GM23248 (cell line): ENCODE results near the gene SARNP. TPM values are rescaled to one million over a fixed set of nuclear protein-coding genes. Genes with fewer than 3 reads are reported as not detected.

ENCODE experiments used
- DNase-seq: peaks from one replicate; pipeline ENCODE4 v3.0.0-alpha.2; 2015
- H2AFZ ChIP-seq: fragments of 200-600 bp; sonication (generic); 2 replicates; pipeline ENCODE4 v1.6.1; 2016; ENCODE audit warnings: antibody characterized with exemption
- H3F3A ChIP-seq: fragments of 200-600 bp; sonication (generic); 2 replicates; pipeline ENCODE4 v1.6.1; 2016; ENCODE audit warnings: mild to moderate bottlenecking, antibody characterized with exemption, mixed run types; ENCODE audit not compliant: insufficient read depth
- H3K27ac ChIP-seq: fragments of 200-600 bp; sonication (generic); 2 replicates; pipeline ENCODE4 v1.5.1; 2016; ENCODE audit warnings: mild to moderate bottlenecking
- H3K27me3 ChIP-seq: fragments of 200-600 bp; sonication (generic); replicated peaks from 2 replicates; pipeline ENCODE4 v1.6.1; 2016; ENCODE audit warnings: mild to moderate bottlenecking; ENCODE audit not compliant: insufficient read depth
- H3K36me3 ChIP-seq: fragments of 200-600 bp; sonication (generic); 2 replicates; pipeline ENCODE4 v1.6.1; 2016; ENCODE audit warnings: low read depth, mild to moderate bottlenecking
- H3K4me1 ChIP-seq: fragments of 200-600 bp; sonication (generic); 2 replicates; pipeline ENCODE4 v1.6.1; 2016; ENCODE audit warnings: mild to moderate bottlenecking; ENCODE audit not compliant: insufficient read depth
- H3K4me2 ChIP-seq: fragments of 200-600 bp; sonication (generic); one replicate; pipeline ENCODE4 v1.6.1; 2016; ENCODE audit warnings: mild to moderate bottlenecking; ENCODE audit not compliant: unreplicated experiment
- H3K4me3 ChIP-seq: fragments of 200-600 bp; sonication (generic); 2 replicates; pipeline ENCODE4 v1.5.1; 2016; ENCODE audit warnings: mild to moderate bottlenecking
- H3K79me2 ChIP-seq: fragments of 200-600 bp; sonication (generic); 2 replicates; pipeline ENCODE4 v1.6.1; 2016; ENCODE audit warnings: mild to moderate bottlenecking; ENCODE audit not compliant: insufficient read depth
- H3K9ac ChIP-seq: fragments of 200-600 bp; sonication (generic); 2 replicates; pipeline ENCODE4 v1.6.1; 2016; ENCODE audit warnings: mild to moderate bottlenecking
- H3K9me2 ChIP-seq: fragments of 200-600 bp; sonication (generic); 2 replicates; pipeline ENCODE4 v1.6.1; 2016; ENCODE audit warnings: mixed run types, mild to moderate bottlenecking, moderate library complexity; ENCODE audit not compliant: insufficient read depth
- H3K9me3 ChIP-seq: fragments of 200-600 bp; sonication (generic); one replicate; pipeline ENCODE4 v1.6.1; 2017; ENCODE audit warnings: low read depth
- H4K20me1 ChIP-seq: fragments of 200-600 bp; sonication (generic); 2 replicates; pipeline ENCODE4 v1.6.0; 2016; ENCODE audit not compliant: insufficient read depth
- EZH2 ChIP-seq: fragments of 200-600 bp; sonication (generic); IDR thresholded peaks from 2 replicates; pipeline ENCODE4 v1.6.1; 2018; ENCODE audit warnings: antibody characterized with exemption, mild to moderate bottlenecking; ENCODE audit not compliant: insufficient read depth, poor library complexity, severe bottlenecking
- EZH2phosphoT487 ChIP-seq: fragments of 200-600 bp; sonication (generic); IDR thresholded peaks from 2 replicates; pipeline ENCODE4 v1.6.1; 2018; ENCODE audit warnings: antibody characterized with exemption, moderate library complexity, mild to moderate bottlenecking, low read depth; ENCODE audit not compliant: insufficient read depth
- WGBS, 2 experiments: methylation state at CpG; one replicate each; pipeline ENCODE4 v1.1.6; 2015 to 2017; ENCODE audit warnings: low lambda C conversion rate in 2 of 2, low coverage in 1 of 2; ENCODE audit errors: missing lambda C conversion rate in 2 of 2; 5-methylcytosine and 5-hydroxymethylcytosine counted together
- in situ Hi-C: fragments of 300-500 bp; cut with MboI; formaldehyde crosslinking; loops from 2 replicates; pipeline ENCODE4 v1.15.0; 2020
- polyA plus RNA-seq: library from polyadenylated mRNA; unstranded; fragments of >200 nt; fragmentation: Nextera tagmentation; extraction: Ambion mirVana; gene quantifications from 2 replicates; pipeline ENCODE4 v1.2.1, GENCODE V29; 2016
- total RNA-seq: library from RNA; depleted of rRNA; stranded (reverse); fragments of >200 nt; shearing (Covaris generic); gene quantifications from 2 replicates; pipeline ENCODE4 v1.2.3, GENCODE V29; 2014

Gene SARNP
- total and polyA plus RNA-seq, 2 experiments from 2014 or later, result 53.6 to 131 TPM

DNA sequence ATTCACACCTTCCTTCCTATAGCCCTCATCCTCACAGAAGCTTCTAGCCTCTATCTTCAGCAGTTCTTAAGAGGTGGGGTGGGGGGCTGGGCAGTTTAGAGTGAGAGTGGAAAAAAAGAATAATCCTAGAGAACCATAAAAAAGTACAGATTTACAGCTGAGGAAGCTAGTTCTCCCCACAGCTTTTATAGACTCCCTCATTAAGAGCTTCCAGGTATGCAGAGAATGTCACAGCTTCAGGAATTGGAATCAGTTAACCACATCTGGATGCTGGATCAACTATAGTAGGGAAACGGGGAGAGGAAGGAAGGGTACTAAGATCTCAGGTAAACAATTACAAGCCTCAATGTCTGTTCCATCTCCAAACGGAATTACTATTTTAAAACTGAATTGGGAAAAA lies 62.3 kb downstream of the SARNP start:
- Histone ChIP-seq H3K79me2 (peaks cover 4% of the 10 kb centered on the region; the same call in 1 of the 2 replicates), H3K9ac (no peak overlapping the region), H3K36me3 (peaks cover 52% of the 10 kb centered on the region), H3K9me2 (no peaks in the 10 kb centered on the region), H3K27ac (no peak overlapping the region), H3K27me3 (no peaks in the 10 kb centered on the region), H3K4me1 (no peaks in the 10 kb centered on the region), H3K9me3 (no peaks in the 10 kb centered on the region), H3K4me2 (no peak overlapping the region), H2AFZ (no peak overlapping the region), H3K4me3 (no peak overlapping the region), H3F3A (peaks cover 9% of the 10 kb centered on the region; the same call in 1 of the 2 replicates), H4K20me1 (no peaks in the 10 kb centered on the region)
- WGBS, 2 experiments, result 95 to 100% methylated on average over 2 of the region's 2 CpGs
- no peak for DNase-seq
- in situ Hi-C loops, result no loop called here
- TF ChIP-seq EZH2phosphoT487, result no peak
- no peak for TF ChIP-seq EZH2

DNA sequence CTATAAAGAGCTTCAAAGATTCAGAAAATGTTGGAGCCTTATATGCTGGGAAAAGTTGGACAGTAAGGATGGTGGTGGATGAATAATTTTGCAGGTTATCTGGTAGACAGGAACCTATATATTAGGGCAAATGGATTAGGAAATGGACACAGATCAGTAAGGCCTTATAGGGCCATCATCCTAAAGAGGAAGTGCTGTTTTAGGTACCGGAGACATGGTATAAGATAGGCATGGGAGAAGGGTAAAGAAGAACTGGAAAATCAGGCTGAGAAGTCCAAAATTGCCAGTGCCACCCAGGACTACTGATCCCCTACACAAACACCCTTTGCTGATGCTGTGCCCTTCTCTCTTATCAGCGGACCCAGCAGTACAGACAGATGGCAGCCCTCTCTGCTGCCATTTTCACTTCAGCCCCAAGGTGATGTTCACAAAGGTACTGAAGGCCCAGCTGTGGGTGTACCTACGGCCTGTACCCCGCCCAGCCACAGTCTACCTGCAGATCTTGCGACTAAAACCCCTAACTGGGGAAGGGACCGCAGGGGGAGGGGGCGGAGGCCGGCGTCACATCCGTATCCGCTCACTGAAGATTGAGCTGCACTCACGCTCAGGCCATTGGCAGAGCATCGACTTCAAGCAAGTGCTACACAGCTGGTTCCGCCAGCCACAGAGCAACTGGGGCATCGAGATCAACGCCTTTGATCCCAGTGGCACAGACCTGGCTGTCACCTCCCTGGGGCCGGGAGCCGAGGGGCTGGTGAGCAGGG lies 69.1 kb downstream of the SARNP start:
- DNase-seq, result no peak
- in situ Hi-C loops, result no loop called here

DNA sequence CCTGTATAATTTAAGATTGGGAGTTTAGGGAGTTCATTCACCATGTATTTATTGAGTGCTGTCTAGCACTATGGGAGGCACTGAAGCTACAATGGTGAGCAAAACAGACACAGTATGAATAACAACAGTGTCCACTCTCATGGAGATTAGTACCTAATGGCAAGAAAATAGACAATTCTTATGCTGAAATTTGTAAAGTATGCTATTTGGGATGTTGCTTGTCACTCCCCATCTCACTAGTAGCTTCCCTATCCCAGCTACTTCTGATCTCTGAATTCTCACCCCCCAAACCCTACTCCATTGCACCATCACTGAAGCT lies 70.7 kb downstream of the SARNP start:
- Histone ChIP-seq H2AFZ (no peak overlapping the region), H3K27me3 (no peaks in the 10 kb centered on the region), H3K9ac (no peak overlapping the region), H3K9me3 (no peaks in the 10 kb centered on the region), H3K4me3 (no peak overlapping the region), H3K4me2 (no peak overlapping the region), H3F3A (peaks cover 26% of the 10 kb centered on the region), H3K4me1 (peaks cover 31% of the 10 kb centered on the region), H3K36me3 (no peaks in the 10 kb centered on the region), H4K20me1 (no peaks in the 10 kb centered on the region), H3K9me2 (no peaks in the 10 kb centered on the region), H3K79me2 (0 out of 2 replicates have a peak, but pooled peaks cover 3% of the 10 kb centered on the region), H3K27ac (0 out of 2 replicates have a peak overlapping the region, but pooled peaks have one; percentile 21)
- no peak for DNase-seq
- TF ChIP-seq EZH2 (no peak), EZH2phosphoT487 (no peak)
- in situ Hi-C loops, result no loop called here

More for the DNA sequence above, 69.1 kb downstream of the SARNP start:
- H3K27ac ChIP-seq, result no peak overlapping the region
- peaks cover 11% of the 10 kb centered on the region; the same call in 1 of the 2 replicates for H3K36me3 ChIP-seq
- 0 out of 2 replicates have a peak, but pooled peaks cover 3% of the 10 kb centered on the region for H3K79me2 ChIP-seq
- peaks cover 26% of the 10 kb centered on the region for H3F3A ChIP-seq
- no peaks in the 10 kb centered on the region for H3K9me3 ChIP-seq
- no peak overlapping the region for H3K4me3 ChIP-seq
- H3K9me2 ChIP-seq, result no peaks in the 10 kb centered on the region
- H2AFZ ChIP-seq, result no peak overlapping the region
- H3K4me1 ChIP-seq, result peaks cover 27% of the 10 kb centered on the region
- no peak overlapping the region for H3K9ac ChIP-seq
- H3K27me3 ChIP-seq, result no peaks in the 10 kb centered on the region
- no peak overlapping the region for H3K4me2 ChIP-seq
- no peak for TF ChIP-seq EZH2
- no peak for TF ChIP-seq EZH2phosphoT487
- no peaks in the 10 kb centered on the region for H4K20me1 ChIP-seq
- WGBS, 2 experiments, result 89 to 90% methylated on average over 17 to 18 of the region's 18 CpGs

DNA sequence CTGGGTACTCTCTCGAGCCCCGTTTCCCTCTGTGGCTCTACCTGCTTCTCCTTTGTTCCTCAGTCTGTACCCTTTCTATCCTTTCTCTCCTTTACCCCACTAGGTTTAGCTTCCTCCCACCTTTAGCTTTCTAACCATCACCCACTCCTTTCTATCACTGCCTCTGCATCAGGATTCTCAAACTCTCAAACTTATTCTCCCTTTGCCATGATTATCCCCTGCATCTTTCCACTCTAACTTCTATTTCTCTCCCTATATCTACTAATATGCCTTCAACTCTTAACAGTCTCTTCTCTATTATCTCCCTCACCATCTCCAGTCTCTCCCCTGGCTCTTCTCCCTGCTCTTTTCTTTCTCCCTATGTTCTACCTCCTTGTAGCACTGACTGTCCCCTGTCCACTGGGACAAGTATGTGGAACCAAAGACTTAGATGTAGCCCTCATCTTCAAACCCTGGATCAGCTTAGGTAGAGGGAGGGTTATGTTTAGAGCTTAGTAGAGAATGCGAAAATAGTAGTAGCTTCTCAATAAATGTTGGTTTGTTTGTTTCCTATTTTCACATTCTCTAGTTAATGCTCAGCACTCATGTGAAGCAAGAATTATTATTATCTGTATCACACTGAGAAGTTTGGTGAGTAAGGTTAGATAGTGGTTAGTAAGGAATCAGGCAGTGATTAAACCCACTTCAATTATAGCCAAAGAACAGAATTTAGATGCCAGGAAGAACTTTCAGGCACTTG lies 71.2 kb downstream of the SARNP start:
- H4K20me1 ChIP-seq, result no peaks in the 10 kb centered on the region
- H3K36me3 ChIP-seq, result no peaks in the 10 kb centered on the region
- peaks cover 31% of the 10 kb centered on the region for H3K4me1 ChIP-seq
- WGBS, 2 experiments, result 38 to 50% methylated on average over 3 of the region's 3 CpGs
- H2AFZ ChIP-seq, result no peak overlapping the region
- 0 out of 2 replicates have a peak, but pooled peaks cover 3% of the 10 kb centered on the region for H3K79me2 ChIP-seq
- H3K9me3 ChIP-seq, result no peaks in the 10 kb centered on the region
- H3K4me2 ChIP-seq, result no peak overlapping the region
- DNase-seq, result peak; percentile 53
- TF ChIP-seq EZH2phosphoT487, result no peak
- H3K27ac ChIP-seq, result peak overlapping the region; percentile 21; the same call in 1 of the 2 replicates
- peaks cover 26% of the 10 kb centered on the region for H3F3A ChIP-seq
- no peaks in the 10 kb centered on the region for H3K9me2 ChIP-seq
- no peak overlapping the region for H3K4me3 ChIP-seq
- H3K9ac ChIP-seq, result no peak overlapping the region
- H3K27me3 ChIP-seq, result no peaks in the 10 kb centered on the region
- in situ Hi-C loops, result no loop called here
